HG03439 (cell line): ENCODE results near the gene ATR.
"Not testable (repeated sequence)": the region's sequence is repeated elsewhere in the genome, so short reads cannot be mapped to it uniquely, and the experiment has no call there.

Experiments
- ATAC-seq: cut with Tn5 transposase; IDR thresholded peaks from one replicate; pipeline ENCODE4 v1.9.1; 2021; ENCODE audit warnings: mild to moderate bottlenecking, moderate library complexity; ENCODE audit not compliant: unreplicated experiment

ATR gene

DNA sequence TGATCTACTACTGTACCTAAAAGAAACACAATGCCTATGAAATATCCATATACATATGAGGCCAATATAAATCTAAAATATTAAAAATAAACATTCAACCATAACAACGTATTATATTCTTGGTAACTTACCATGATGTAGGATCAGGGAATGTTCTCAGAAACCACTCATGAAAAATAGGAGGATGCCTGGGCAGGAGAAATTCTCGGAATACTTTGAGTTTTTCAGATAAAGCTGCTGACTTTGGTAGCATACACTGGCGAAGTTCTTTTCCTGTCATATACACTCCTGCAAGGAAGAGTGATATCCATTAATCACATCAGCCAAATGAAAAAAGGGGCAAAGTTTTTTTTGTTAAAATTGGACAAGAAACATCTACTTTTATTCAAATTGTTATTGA is 119.4 kb downstream of the ATR start:
- no peak for ATAC-seq

DNA sequence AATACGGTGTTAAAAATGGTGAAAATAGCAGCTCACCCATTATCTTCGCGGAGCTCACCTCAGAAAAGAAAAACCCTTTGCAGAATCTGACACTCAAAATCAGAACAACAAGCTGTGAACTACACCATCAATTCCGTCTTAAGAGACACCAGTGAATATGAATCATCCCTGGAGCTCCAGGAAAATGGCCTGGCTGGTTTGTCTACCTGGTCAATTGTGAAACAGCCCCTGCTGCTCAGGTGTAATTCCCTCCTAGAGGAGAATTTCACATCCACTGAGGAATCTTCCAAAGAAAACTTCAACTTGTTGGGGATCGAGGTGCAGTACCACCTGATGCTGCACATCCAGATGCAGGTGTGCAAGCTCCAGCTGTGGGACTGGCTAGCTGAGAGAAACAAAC is 127.7 kb downstream of the ATR start:
- no peak for ATAC-seq

DNA sequence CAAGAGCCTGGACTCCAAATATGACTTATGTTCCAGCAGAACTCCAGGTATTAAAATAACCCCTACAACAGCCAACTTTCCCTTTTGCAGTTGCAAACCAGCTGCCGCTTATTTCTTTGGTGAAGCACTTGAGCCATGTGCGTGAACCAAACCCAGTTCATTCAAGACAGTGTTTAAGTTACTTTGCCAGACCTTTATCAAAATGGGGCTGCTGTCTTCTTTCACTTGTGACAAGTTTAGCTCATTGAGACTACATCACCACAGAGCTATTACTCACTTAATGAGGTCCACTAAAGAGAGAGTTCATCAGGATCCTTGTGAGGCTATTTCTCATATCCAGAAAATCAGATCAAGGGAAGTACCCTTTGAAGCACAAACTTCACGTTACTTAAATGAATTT is 128.3 kb downstream of the ATR start:
- no peak for ATAC-seq

GRCh38 chr3:142447852-142448823 is 130.4 kb downstream of the ATR start, which contains the start of gene XRN1:
Gene XRN1 (minus strand): TSS chr3:142448037. CDS start chr3:142447944, 93 bp downstream.
- peak; percentile 84 for ATAC-seq

- peak; percentile 29 for ATAC-seq
Observed at GRCh38 chr3:142447301-142447851, 131.2 kb downstream of the ATR start.

DNA sequence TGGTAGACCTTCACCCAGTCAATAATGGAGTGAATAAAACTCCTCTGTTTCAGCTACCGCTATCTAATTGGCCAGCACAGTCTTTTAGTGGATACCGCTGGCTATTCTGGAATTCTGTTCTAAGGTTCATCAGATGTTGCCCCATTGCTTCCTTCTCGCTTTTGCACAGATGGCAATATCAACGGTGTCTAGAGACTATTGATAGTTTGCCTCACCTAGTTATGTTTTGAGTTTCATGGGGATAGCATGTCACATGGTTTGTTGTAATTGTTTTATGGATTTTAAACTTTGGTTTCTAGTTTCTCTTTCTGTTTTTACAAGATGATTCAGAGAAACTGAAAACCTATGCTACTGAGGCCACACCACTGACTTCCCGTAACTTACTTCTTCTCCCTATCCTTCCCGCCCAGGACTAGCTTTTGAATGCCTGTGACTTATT is 132.7 kb downstream of the ATR start:
- peak; percentile 59 for ATAC-seq

DNA sequence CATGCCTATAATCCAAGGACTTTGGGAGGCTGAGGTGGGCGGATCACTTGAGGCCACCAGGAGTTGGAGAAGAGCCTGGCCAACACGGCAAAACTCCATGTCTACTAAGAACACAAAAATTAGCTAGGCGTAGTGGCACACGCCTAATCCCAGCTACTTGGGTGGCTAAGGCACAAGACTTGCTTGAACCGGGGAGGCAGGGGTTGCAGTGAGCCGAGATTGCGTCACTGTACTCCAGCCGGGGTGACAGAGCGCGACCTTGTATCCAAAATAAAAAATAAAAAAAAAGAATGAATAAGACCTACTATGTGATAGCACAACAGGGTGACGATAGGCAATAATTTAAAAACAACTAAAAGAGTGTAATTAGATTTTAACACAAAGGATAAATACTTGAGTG is 134.2 kb downstream of the ATR start:
- ATAC-seq: no peak

- ATAC-seq: not testable (repeated sequence)
Observed at GRCh38 chr3:142443060-142443459, 135.5 kb downstream of the ATR start.

DNA sequence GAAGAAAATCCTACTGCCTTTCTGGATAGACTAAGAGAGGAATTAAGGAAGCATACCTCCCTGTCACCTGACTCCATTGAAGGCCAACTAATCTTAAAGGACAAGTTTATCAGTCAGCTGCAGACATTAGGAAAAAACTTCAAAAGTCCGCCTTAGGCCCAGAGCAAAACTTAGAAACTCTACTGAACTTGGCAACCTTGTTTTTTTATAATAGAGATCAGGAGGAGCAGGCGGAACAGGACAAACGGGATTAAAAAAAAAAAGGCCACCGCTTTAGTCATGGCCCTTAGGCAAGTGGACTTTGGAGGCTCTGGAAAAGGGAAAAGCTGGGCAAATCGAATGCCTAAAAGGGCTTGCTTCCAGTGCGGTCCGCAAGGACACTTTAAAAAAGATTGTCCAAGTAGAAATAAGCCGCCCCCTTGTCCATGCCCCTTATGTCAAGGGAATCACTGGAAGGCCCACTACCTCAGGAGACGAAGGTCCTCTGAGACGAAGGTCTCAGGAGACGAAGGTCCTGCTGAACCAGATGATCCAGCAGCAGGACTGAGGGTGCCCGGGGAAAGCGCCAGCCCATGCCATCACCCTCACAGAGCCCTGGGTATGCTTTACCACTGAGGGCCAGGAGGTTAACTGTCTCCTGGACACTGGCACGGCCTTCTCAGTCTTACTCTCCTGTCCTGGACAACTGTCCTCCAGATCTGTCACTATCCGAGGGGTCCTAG is 138.9 kb downstream of the ATR start:
- not testable (repeated sequence) for ATAC-seq

DNA sequence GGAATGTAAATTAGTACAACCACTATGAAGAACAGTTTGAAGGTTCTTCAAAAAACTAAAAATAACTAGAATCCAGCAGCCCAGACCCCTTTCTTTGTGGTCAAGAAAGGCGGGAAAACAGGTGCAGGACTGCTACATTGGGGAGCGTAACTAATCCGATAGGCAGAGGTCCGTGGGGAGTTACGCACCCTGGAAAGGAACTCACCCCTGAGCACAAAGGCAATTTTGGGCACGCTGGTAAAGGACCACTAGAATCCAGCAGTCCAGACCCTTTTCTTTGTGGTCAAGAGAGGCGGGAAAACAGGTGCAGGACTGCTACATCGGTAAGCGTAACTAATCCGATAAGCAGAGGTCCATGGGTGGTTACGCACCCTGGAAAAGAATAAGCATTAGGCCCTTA is 140.4 kb downstream of the ATR start:
- ATAC-seq: not testable (repeated sequence)

- ATAC-seq: no peak
Observed at GRCh38 chr3:142436951-142437585, 141.5 kb downstream of the ATR start.

- ATAC-seq: no peak
Observed at GRCh38 chr3:142434503-142434902, 144.0 kb downstream of the ATR start.

DNA sequence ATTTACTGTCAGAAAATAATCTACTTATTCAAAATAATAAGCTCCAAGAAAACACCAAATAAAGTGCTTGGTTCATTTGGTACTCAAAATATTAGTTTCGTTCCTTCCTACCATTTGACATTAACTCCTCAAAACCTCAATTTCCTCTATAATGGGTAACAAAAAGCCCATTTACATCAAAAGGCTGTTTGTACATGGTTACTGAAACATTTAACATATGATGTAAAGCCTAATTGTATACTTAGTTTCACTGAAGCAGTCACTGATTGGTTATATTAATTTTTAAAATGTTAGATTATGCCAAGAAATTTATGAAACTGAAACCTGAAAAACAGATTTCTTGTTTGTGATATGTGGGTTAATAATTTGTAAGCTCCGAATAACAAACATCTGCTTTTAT is 145.4 kb downstream of the ATR start:
- ATAC-seq: no peak

DNA sequence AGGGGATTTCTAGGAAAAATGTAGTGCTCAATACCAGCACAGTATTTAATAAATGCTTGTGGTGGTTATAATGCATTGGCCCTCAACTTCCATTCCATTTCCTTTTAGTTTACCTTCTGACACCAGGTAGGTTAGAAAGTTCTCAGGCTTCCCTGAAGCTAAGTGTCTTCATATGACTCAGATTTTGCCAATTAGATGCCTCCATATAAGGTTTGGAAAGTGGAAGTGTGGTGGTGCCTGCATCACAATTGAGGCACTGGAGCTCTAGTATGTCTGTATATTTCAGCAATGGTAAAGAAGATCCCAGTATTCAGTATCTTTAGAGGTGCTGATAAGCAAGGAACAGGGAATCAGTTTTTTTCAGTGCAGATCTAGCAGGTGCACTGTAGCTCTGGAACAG is 149.0 kb downstream of the ATR start:
- no peak for ATAC-seq

DNA sequence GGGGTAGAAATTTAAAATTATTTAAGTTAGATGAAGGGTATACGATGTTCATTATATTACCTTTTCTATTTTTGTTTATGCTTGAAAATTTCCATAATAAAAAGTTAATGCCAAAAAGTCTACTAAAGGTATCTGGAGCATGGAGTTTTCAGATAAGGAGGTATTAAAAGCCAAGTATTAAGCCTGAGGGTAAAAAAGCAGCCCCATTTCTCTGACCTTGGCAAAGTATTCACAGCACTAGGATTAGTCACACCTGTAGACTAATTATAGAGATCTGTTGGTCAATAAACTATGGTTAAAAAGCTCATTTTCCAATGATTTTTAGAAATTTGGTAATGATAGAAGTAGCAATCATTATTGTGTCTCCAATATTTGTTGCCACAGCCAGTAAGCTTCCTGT is 153.8 kb downstream of the ATR start:
- ATAC-seq: no peak

GRCh38 chr3:142418926-142419592 is 159.5 kb downstream of the ATR start:
- no peak for ATAC-seq

DNA sequence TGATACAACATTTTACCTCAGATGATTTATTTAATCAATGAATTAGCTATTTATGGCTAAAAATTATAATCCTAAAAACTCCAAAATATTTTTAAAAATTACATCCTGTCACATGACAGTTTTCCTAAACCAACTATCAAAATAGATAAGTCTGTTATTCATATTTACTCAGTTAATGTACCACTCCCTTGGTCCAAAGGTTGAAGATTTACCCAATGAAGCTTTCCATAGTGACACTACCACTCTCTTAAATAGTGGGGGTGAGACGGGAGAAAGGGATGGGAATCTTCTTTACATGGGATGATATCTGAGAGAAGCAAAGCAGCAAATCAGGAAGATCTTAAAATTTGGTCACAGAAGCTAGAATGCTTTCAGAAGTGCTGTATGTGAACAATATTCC is 161.2 kb downstream of the ATR start:
- ATAC-seq: no peak

DNA sequence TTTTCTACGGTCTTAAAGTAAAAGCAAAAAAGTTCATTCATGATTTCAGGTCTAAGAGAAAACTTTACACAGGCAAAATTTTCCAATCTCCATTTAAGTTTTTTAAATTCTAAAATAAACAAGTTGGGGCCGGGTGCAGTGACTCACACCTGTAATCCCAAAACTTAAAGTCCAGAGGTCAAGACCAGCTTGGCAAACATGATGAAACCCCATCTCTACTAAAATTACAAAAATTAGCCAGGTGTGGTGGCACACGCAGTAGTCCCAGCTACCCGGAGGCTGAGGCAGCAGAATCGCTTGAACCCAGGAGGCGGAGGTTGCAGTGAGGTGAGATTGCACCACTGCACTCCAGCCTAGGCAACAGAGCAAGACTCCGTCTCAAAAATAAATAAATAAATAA is 178.0 kb downstream of the ATR start:
- not testable (repeated sequence) for ATAC-seq
